NCI-H1092 treated with DMSO at 0.1 percent for 48 hours (cell line): ENCODE data around the gene C16orf78.
A peak's percentile ranks its signal among the peaks of the same experiment; 100 is the strongest.

Source experiments
- DNase-seq: peaks from one replicate; lab custom pipeline; 2025; lab: John Stamatoyannopoulos, UW

Gene C16orf78

DNA sequence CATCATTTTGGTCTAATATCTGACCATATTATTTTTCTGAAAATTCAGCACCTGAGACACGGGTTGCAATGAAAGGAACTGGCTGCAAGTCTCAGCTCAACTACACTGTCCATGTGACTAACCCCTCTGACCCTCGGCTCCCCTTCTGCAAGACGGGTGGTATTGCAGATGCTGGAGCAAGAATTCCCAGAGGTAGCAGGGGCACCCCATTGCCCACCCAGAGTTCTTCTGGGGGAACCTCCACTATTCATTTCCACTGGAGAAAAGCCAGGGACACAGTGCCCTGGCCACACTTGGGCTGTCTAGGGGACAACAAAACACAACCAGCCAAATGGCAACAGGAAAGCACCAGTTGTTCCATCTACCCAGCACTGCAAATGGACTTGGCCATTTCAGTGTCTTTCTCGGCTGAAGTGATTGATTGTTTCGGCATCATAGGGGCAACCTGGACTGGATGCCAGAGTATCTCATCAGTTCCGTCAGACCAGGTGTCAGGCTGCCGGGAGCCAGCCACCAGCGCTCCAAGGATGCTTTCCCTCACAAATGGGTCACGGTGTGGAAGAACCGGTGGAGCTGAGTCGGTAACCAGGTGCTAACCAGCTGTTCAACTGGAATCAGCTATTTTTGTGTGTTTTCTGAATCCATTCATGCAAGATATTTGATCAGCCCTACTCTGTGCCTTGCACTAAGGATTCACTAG is 58.1 kb downstream of the C16orf78 start:
- DNase-seq = no peak

DNA sequence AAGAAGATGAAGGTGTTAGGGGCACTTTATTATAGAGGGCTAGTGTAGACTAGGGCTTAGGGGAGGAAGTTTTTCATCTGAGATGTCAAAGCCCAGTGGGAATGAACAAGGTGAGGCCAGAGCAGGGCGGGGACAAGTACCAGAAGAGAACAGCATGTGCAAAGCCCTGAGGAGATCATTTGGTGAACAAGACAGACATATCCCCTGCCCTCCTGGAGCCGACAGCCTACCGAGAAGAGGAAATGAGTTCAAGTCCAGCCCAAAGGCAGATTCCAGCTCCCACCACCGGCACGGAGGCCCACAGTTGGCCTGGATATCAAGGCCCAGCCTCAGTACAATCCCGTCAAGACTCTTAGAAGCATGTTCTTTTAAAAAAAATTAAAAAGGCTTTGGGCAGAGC is 61.1 kb downstream of the C16orf78 start:
- no peak for DNase-seq

DNA sequence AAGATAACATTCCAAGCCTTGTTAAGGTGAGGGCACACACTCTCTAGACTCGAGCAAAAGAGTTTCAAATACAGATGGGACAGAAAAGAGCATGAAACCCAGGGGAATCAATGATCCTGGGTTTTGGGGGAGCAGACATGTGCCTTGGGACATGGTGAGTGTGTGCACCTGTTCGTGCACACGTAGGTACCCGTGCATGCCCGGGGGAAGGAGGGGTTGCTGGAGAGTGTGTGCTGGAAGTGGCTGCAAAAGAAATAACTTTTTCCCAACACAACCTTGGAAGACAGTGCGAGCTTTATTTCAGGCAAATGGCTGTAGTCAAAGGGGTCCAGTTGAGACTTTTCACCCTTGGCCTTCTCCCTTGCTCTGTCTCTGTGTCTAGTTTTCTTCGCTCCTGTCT is 62.6 kb downstream of the C16orf78 start:
- DNase-seq = no peak

DNA sequence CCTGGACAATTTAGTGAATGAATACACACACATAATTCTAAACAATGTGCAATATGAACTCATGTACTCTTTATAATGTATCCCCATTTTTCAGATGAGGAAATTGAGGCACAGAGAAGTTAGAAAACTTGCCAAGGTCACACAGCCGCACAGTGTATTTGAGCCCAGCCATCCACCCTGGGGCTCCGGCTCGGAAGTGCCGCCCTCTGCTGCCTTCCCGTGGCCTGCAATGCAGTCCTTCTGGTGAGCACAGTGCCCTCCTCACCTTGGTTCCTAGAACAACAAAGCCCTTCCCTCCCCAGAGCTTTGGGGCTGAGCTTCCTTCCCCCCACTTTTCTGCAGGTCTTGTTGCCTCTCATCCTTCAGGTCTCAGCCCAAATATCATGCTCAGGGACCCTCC is 63.7 kb downstream of the C16orf78 start:
- no peak for DNase-seq

DNA sequence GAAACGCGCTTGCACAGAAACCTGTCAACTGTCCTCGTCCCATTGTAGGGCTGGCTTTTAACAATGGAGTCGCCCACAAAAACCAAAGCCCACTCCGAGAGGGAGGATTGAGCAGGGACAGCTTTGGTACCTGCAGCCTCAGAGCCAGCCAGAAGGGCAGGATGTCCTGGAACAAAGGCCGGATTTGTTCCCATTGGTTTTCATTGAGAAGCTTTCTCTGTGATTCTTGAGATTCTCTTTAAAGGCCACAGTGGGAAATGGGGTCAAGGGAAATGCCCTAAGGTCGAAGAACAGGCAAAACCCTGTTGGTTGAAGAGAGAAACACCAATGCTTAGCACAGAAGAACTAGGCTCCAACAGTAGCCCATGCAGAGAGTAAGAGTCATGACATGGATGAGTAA is 65.4 kb downstream of the C16orf78 start:
- no peak for DNase-seq

DNA sequence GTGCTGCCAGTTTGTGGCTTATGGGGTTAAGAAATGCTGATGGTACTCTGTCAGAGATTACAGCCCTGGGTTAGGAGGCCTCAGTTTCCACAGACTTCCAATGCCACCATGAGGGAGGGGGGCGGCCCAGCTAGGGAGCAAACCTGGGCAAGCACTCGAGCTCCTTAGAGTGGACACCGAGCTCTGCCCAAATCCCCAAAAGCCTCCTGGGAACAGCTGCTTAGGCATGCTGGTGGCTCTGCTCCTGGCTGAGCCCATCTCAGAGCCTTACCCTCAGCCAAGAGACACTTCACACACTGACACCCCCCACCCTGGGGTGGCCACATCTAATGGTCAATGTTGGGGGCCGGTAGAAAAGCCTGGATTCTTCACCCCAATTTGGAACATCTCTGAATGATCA is 66.1 kb downstream of the C16orf78 start:
- no peak for DNase-seq

DNA sequence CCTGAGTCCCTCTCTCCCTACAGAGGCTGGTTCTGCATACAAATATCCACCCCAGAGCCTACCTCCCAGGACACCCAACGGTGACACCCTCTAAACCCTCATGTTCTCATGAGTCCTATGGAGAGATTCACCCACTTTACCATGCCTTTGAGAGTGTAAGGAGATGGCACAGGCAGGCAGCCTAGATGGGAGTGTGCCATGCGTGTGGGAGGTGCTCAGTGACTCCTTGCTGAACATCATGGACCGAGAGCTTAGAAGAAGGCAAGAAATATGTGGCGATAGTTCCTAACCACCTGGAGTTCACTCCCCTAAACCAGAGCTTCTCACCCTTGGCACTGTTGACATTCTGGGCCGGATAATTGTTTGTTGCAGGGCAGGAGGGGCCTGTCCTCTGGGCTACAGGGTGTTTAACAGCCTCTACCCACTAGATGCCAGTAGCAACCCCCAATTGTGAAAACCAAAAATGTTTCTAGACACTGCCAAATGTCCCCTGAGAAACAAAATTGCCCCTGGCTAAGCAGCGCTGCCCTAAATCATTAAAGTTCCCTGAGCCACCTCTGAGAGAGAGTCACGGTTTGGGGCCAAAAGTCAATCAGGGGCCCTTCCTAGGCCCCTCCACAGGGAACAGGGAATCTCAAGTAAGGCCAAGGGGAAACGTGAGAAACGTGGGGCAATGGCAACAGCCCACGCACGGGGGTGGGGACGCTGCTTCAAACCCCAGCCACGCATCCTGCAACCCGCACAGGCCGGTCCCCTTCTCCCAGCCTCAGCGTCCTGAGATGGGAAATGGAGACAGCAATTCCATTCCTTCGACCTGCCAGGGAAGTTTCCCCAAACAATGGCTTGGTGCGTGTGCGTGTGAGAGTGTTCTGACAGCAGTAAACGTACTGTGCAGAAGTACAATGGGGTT is 66.8 kb downstream of the C16orf78 start:
- no peak for DNase-seq

DNA sequence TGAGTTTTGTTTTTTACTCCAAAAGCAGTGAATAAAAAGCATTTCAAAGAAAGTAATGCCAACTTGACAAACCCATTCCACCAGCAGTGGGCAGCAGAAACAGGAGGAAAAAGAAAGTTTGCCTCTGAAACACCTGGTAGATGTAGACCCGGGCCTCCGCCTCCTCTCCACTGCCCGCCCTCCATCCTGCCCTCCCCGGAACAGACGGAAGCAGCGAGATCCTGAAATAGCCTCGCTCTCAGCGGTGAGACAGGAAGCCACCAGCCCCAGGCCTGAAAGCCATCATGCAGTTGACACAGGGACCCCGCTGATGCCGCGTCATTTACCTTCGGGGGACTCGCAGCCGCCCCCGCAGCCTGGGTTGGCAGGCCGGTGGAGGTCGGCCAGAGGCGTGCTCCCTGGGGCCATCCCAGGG is 67.8 kb downstream of the C16orf78 start:
- no peak for DNase-seq

DNA sequence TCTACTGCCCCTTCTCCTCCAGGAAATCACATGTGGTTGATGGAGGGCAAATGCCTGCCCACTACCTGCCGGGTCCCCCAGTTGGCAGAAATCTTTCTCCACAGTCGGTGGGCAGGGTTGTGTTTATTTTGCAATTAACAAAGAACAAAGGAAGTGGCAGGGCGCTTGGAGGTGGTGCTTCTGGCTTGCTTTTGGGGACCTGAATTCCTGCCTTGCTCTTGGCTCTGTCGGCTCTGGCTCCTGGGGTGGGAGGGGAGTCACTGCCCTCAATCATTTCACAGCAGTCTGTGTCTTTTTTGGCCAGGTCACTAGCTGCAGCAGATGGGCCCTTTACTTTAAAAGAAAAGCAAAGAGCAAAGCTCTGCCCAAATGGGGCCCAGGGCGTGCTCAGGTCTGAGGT is 69.2 kb downstream of the C16orf78 start:
- DNase-seq = peak; percentile 4

DNA sequence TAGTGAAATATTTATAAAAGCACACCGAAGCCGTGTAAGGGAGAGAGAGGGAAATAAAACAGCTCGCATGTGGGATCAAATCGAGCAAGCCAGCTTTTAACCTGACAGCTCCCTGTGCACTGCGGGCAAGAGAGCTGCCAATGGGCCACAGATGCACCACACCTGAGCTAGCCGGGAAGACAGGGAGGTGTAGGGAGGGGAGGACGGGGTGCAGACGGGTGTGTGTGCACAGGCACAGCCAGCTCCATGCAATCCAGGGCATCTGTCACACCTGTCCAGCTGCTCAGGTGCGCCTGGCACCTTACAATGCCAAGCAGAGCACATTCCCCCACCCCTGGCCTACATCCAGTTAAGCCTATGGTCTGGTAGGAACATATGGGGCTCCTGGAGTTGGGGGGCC is 70.0 kb downstream of the C16orf78 start:
- DNase-seq = no peak

DNA sequence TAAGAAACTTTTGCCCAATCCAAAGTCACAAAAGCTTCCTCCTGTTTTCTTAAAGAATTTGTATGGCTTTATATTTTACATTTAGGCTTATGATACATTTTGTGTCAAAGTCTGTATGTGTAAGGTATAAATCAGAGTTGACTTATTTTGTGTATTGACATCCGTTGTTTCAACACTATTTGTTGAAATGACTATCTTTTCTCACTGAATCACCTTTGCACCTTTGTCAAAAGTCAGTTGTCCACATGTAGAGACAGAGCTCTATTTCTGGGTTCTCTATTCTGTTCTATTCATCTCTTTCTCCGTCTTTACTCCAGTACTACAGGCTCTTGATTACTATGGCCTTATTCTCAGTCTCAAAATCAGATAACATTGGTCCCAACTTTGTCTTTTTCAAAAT is 73.2 kb downstream of the C16orf78 start:
- no peak for DNase-seq
